ENCODE results near the gene NDRG3.

GRCh38 chr20:36666181-36666740 lies 79.6 kb downstream of the NDRG3 start:
- no peak for TF ChIP-seq POLR2AphosphoS5 (IDR thresholded peaks at IDR 0.05)
- TF ChIP-seq CTCF (IDR thresholded peaks at IDR 0.05), result no peak
- TF ChIP-seq POLR2A (IDR thresholded peaks at IDR 0.05), result no peak
- TF ChIP-seq EP300 (IDR thresholded peaks at IDR 0.05), result no peak
